PFSK-1 (cell line): ENCODE measurements around the gene GAREM1.

ENCODE experiments used
- REST ChIP-seq, 2 experiments: IDR thresholded peaks; 2 replicates each; pipeline versions ENCODE4 v1.6.1 to v1.8.0; 2011 to 2012; ENCODE audit warnings: low read depth in 2 of 2, low read length in 2 of 2, control low read depth in 1 of 2, inconsistent platforms in 1 of 2, mild to moderate bottlenecking in 1 of 2, moderate library complexity in 1 of 2; ENCODE audit not compliant: insufficient read depth in 1 of 2
- SIN3A ChIP-seq: IDR thresholded peaks from 2 replicates; pipeline ENCODE4 v1.6.1; 2012; ENCODE audit warnings: mild to moderate bottlenecking, low read length, moderate library complexity, borderline replicate concordance; ENCODE audit not compliant: insufficient read depth

GRCh38 chr18:32435631-32436500, 34.8 kb downstream of the GAREM1 start:
- no peak for TF ChIP-seq REST (IDR thresholded peaks at IDR 0.05; ENCODE audit: insufficient read depth in 1 of 2, low read depth in 2 of 2, low read length in 2 of 2)
- no peak for TF ChIP-seq SIN3A
